Mesothelial cell of epicardium (in vitro differentiated cells): ENCODE measurements around the gene CEP41. TPM values are rescaled to one million over a fixed set of nuclear protein-coding genes. Genes with fewer than 3 reads are reported as not detected.
A peak's percentile ranks its signal among the peaks of the same experiment; 100 is the strongest.
"Not testable (repeated sequence)": the region's sequence is repeated elsewhere in the genome, so short reads cannot be mapped to it uniquely, and the experiment has no call there.

Experiments used
- DNase-seq, 2 experiments: peaks; one replicate each; pipeline ENCODE4 v3.0.0; 2021; ENCODE audit warnings: low spot score in 2 of 2; ENCODE audit not compliant: unreplicated experiment in 2 of 2
- H3K27ac Mint-ChIP-seq: 2 replicates; pipeline ENCODE4 v1.8.0; 2021; ENCODE audit warnings: mixed read lengths
- H3K27me3 Mint-ChIP-seq: 2 replicates; pipeline ENCODE4 v1.8.0; 2021; ENCODE audit warnings: low read depth, mixed read lengths
- H3K36me3 Mint-ChIP-seq: 2 replicates; pipeline ENCODE4 v1.8.0; 2021; ENCODE audit warnings: mixed read lengths
- H3K4me1 Mint-ChIP-seq: 2 replicates; pipeline ENCODE4 v1.8.0; 2021; ENCODE audit warnings: mixed read lengths
- H3K4me3 Mint-ChIP-seq: 2 replicates; pipeline ENCODE4 v1.8.0; 2021; ENCODE audit warnings: mild to moderate bottlenecking, moderate library complexity, mixed read lengths
- H3K9me3 Mint-ChIP-seq: 2 replicates; pipeline ENCODE4 v1.8.0; 2021; ENCODE audit warnings: mixed read lengths
- total RNA-seq: library from RNA; stranded (reverse); gene quantifications from 3 replicates; pipeline ENCODE4 v1.2.1, GENCODE V29; 2021
- TF ChIP-seq, protein P1 (sequence below): fragments of 200-600 bp; sonication (generic); IDR thresholded peaks from one replicate; pipeline ENCODE4 v1.5.0; 2021; ENCODE audit warnings: antibody characterized with exemption; ENCODE audit not compliant: unreplicated experiment

The CEP41 gene
- total RNA-seq, 1 donor from 2014 or later, result 22.5 TPM

DNA sequence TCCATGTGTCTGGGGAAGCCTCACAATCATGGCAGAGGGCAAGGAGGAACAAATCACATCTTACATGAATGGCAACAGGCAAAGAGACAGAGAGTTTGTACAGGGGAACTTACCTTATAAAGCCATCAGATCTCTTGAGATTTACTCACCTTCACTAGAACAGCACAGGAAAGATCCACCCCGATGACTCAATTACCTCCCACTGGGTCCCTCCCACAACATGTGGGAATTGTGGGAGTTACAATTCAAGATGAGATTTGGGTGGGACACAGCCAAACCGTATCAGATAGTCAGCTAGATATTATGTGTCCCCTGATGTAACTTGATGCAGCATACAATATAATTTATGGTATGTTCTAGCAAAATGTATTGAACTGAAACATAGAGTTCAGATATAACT, 14.1 kb upstream of the CEP41 start:
- Mint-ChIP-seq H3K27ac (no peak overlapping the region), H3K27me3 (no peaks in the 10 kb centered on the region), H3K36me3 (peaks cover 9% of the 10 kb centered on the region), H3K9me3 (peaks cover 21% of the 10 kb centered on the region), H3K4me1 (no peaks in the 10 kb centered on the region), H3K4me3 (no peak overlapping the region)
- TF ChIP-seq, protein P1, sequence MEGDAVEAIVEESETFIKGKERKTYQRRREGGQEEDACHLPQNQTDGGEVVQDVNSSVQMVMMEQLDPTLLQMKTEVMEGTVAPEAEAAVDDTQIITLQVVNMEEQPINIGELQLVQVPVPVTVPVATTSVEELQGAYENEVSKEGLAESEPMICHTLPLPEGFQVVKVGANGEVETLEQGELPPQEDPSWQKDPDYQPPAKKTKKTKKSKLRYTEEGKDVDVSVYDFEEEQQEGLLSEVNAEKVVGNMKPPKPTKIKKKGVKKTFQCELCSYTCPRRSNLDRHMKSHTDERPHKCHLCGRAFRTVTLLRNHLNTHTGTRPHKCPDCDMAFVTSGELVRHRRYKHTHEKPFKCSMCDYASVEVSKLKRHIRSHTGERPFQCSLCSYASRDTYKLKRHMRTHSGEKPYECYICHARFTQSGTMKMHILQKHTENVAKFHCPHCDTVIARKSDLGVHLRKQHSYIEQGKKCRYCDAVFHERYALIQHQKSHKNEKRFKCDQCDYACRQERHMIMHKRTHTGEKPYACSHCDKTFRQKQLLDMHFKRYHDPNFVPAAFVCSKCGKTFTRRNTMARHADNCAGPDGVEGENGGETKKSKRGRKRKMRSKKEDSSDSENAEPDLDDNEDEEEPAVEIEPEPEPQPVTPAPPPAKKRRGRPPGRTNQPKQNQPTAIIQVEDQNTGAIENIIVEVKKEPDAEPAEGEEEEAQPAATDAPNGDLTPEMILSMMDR, result no peak
- DNase-seq, result no peak

DNA sequence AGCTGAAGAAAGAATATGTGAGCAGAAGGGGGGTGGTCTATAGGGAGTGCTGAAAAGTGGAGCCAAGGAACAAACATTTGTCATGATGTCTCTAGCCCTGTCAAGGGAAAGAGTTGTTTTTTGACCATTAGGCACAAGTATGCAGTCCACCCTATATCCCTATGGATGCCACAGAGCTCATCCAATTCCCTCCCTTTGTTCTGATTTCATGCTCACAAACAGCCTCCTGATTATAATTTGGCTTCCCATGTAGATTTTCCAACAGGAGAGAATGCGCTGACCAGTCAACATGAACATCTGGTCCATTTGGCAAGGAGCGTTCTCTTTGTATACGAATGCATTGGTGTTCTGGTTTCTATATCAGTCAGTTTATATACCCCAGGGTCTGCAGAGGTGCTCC, 12.1 kb upstream of the CEP41 start:
- Mint-ChIP-seq H3K9me3 (peaks cover 12% of the 10 kb centered on the region), H3K27me3 (no peaks in the 10 kb centered on the region), H3K4me3 (no peak overlapping the region), H3K27ac (no peak overlapping the region), H3K36me3 (peaks cover 9% of the 10 kb centered on the region), H3K4me1 (no peaks in the 10 kb centered on the region)
- TF ChIP-seq, protein P1, result no peak
- no peak for DNase-seq

DNA sequence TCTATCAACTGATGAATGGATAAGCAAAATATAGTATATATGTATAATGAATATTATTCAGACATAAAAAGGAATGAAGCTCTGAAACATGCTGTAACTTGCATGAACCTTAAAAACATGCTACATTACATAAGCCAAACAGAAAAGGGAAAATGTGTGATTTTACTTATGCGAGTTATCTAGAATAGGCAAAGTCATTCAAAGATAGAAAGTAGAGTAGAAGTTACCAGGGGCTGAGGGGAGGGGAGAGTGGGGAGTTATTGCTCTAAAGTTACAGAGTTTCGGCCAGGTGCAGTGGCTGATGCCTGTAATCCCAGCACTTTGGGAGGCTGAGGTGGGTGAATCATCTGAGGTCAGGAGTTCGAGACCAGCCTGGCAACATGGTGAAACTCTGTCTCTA, 10.5 kb upstream of the CEP41 start:
- peaks cover 21% of the 10 kb centered on the region for H3K9me3 Mint-ChIP-seq
- H3K27ac Mint-ChIP-seq, DNase-seq, H3K4me3 Mint-ChIP-seq, H3K4me1 Mint-ChIP-seq, H3K27me3 Mint-ChIP-seq: not testable (repeated sequence)
- H3K36me3 Mint-ChIP-seq, result peaks cover 13% of the 10 kb centered on the region

DNA sequence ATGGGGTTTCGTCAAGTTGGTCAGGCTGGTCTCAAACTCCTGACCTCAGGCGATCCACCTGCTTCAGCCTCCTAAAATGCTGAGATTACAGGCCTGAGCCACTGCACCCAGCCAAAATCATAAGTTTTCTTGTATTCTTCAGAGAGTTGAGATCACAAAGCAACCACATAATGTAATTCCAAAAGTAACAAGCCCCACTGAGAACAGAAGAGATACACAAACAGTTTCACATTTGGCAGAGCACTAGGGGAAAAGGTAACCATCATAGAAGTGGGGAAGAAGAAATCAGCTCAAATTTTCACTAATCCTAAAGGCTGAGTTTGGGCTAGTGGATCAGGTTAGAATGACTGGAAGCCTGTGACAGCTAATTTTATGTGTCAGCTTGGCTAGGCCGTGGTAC, 5.4 kb upstream of the CEP41 start:
- Mint-ChIP-seq H3K4me3 (no peak overlapping the region), H3K36me3 (peaks cover 16% of the 10 kb centered on the region), H3K4me1 (peaks cover 23% of the 10 kb centered on the region), H3K9me3 (peaks cover 20% of the 10 kb centered on the region), H3K27ac (no peak overlapping the region), H3K27me3 (no peaks in the 10 kb centered on the region)
- TF ChIP-seq, protein P1, result no peak
- DNase-seq, result no peak

DNA sequence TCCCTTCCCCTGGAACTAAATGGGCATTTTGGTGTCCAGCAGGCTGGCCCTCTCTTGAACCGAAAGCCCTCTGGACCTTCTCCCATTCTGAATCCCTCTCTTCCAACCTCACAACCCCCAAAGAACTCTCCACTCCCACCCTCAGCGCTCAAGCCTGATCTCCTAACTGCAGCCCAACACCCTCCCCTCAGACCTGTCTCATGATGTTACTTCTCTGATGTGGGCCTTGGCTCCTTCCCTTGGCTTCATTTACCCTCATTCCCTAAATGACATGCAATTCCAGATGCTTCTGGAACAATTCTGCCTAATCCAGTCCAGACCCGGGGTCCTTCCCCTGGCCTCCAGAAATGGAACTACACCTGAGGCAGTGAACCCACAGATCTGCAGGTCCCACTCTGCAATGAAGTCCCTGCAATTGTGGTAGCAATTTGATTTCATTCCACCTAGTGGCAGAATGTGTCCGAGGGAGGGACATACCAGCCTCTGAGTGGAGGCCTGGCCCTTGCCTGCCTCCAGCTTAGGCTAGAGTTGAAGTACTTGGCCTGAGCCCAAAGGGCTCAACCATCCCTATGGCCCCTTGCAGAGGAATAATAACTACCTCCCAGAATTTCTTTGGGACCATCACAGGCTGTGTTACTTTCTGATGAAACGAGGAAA, 4.1 kb upstream of the CEP41 start:
- Mint-ChIP-seq H3K9me3 (peaks cover 20% of the 10 kb centered on the region), H3K4me3 (peak overlapping the region; percentile 13), H3K36me3 (peaks cover 13% of the 10 kb centered on the region), H3K27me3 (no peaks in the 10 kb centered on the region), H3K27ac (peak overlapping the region; percentile 90), H3K4me1 (peaks cover 32% of the 10 kb centered on the region)
- no peak for DNase-seq
- TF ChIP-seq, protein P1, result no peak

DNA sequence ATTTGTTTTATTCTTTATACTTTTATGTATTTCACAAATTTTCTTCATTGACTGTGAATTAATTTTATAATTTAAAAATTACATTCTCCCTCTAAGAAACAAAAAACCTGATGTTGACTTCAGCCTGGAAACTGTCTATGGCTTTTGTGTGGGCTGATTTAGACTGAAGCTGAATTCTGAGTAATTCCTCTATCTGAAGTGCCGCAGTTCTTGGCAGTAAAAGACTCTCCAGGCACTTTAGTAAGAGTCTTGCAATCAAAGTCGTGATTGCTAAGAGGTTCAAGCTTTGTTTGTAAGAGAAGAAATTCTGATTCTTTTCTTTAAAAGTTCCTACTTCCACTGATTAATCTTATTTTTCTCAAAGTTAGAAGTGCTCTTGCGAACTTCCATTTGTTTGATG, 3.4 kb upstream of the CEP41 start:
- H3K4me3 Mint-ChIP-seq, result no peak overlapping the region

More for the DNA sequence above, 3.4 kb upstream of the CEP41 start:
- H3K36me3 Mint-ChIP-seq, result peaks cover 13% of the 10 kb centered on the region
- TF ChIP-seq, protein P1, result no peak
- no peak for DNase-seq
- peak overlapping the region; percentile 90 for H3K27ac Mint-ChIP-seq
- H3K9me3 Mint-ChIP-seq, result peaks cover 20% of the 10 kb centered on the region
- peaks cover 37% of the 10 kb centered on the region for H3K4me1 Mint-ChIP-seq
- H3K27me3 Mint-ChIP-seq, result no peaks in the 10 kb centered on the region
